Osteoblast (primary cell): ENCODE data around the gene RSPRY1. TPM values are rescaled to one million over a fixed set of nuclear protein-coding genes. Genes with fewer than 3 reads are reported as not detected.

Experiments used
- DNase-seq: peaks from one replicate; pipeline ENCODE4 v3.0.0; 2011; ENCODE audit warnings: low spot score, mixed read lengths; ENCODE audit not compliant: insufficient read length; ENCODE audit errors: missing footprints
- H2AFZ ChIP-seq: 2 replicates; pipeline ENCODE4 v1.6.0; 2011; ENCODE audit warnings: mild to moderate bottlenecking, low read length
- H3K27ac ChIP-seq: 2 replicates; pipeline ENCODE4 v1.5.1; 2011; ENCODE audit warnings: mild to moderate bottlenecking, low read depth, low read length, moderate library complexity
- H3K27me3 ChIP-seq: 2 replicates; pipeline ENCODE4 v1.6.0; 2012; ENCODE audit warnings: mild to moderate bottlenecking, control low read depth, inconsistent platforms, low read length, moderate library complexity; ENCODE audit not compliant: insufficient read depth
- H3K36me3 ChIP-seq: 2 replicates; pipeline ENCODE4 v1.5.1; 2011; ENCODE audit warnings: mild to moderate bottlenecking, low read length, control low read depth, moderate library complexity; ENCODE audit not compliant: insufficient read depth
- H3K4me1 ChIP-seq: 2 replicates; pipeline ENCODE4 v1.5.1; 2011; ENCODE audit warnings: mild to moderate bottlenecking, low read length, control low read depth, moderate library complexity; ENCODE audit not compliant: insufficient read depth
- H3K4me2 ChIP-seq: 2 replicates; pipeline ENCODE4 v1.6.0; 2011; ENCODE audit warnings: mild to moderate bottlenecking, low read length; ENCODE audit not compliant: insufficient read depth
- H3K4me3 ChIP-seq: fragments of 200-600 bp; sonication (generic); 3 replicates; pipeline ENCODE4 v1.5.1; 2012; ENCODE audit warnings: mild to moderate bottlenecking, low read length, inconsistent platforms; ENCODE audit not compliant: insufficient read depth
- H3K79me2 ChIP-seq: 2 replicates; pipeline ENCODE4 v1.6.0; 2012; ENCODE audit warnings: mild to moderate bottlenecking, low read length, control low read depth, inconsistent platforms; ENCODE audit not compliant: insufficient read depth
- H3K9me3 ChIP-seq: 2 replicates; pipeline ENCODE4 v1.5.1; 2011; ENCODE audit warnings: low read depth, low read length, control low read depth
- H4K20me1 ChIP-seq: 2 replicates; pipeline ENCODE4 v1.6.0; 2012; ENCODE audit warnings: mild to moderate bottlenecking, low read length, control low read depth; ENCODE audit not compliant: insufficient read depth
- total RNA-seq: library from RNA; depleted of rRNA; stranded (reverse); fragments of >200 nt; gene quantifications from 2 replicates; pipeline ENCODE4 v1.2.3, GENCODE V29; 2012
- TF ChIP-seq, protein P1 (sequence below): IDR thresholded peaks from 2 replicates; pipeline ENCODE4 v1.5.1; 2011; ENCODE audit warnings: mild to moderate bottlenecking, low read depth, low read length, moderate library complexity; ENCODE audit errors: extremely low read depth

Gene RSPRY1
- total RNA-seq, 1 donor: 57.2 TPM

DNA sequence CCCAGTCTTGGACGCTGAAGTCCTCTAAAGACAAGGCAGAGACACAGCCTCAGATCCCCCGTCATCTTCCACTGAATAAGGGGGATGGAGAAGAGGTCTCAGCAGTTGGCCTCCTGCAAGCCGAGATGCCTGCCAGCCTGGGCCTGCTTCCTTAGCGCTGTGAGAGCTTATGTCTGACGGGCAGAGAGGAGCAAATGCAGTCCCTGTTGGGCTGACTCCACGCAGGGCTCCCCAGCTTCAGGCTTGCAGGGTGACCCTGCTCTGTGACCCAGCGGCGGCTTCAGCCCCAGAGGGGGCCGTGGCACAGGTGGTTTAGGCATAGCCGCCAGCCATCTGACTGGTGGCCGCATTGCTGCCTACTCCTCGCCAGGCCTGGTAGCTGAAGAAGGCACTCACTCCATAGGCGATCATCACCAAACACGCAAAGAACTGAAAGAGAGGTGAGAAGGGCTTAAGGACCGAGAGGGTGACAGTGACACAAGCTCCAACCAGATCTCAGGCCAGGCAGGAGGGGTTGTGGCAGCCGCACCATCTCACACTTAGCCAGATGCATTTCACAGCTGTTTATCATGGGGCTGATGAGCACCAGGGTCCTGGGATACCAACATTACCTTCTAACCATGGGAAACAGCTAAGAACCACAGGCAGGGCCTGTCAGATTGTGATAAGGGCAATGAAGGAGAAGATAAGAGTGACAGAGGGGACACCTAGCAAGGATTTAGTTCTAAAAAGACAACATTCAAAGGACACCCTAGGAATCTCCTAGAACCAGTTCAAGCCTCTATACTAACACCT, 70.7 kb downstream of the RSPRY1 start:
- Histone ChIP-seq H3K4me2 (no peak overlapping the region), H3K79me2 (no peaks in the 10 kb centered on the region), H3K27me3 (no peaks in the 10 kb centered on the region), H3K4me1 (peaks cover 4% of the 10 kb centered on the region), H3K36me3 (peaks cover 19% of the 10 kb centered on the region), H3K9me3 (no peaks in the 10 kb centered on the region), H3K27ac (no peak overlapping the region), H3K4me3 (no peak overlapping the region), H4K20me1 (peaks cover 3% of the 10 kb centered on the region), H2AFZ (no peak overlapping the region)
- peak; percentile 21 for DNase-seq
- TF ChIP-seq, protein P1, sequence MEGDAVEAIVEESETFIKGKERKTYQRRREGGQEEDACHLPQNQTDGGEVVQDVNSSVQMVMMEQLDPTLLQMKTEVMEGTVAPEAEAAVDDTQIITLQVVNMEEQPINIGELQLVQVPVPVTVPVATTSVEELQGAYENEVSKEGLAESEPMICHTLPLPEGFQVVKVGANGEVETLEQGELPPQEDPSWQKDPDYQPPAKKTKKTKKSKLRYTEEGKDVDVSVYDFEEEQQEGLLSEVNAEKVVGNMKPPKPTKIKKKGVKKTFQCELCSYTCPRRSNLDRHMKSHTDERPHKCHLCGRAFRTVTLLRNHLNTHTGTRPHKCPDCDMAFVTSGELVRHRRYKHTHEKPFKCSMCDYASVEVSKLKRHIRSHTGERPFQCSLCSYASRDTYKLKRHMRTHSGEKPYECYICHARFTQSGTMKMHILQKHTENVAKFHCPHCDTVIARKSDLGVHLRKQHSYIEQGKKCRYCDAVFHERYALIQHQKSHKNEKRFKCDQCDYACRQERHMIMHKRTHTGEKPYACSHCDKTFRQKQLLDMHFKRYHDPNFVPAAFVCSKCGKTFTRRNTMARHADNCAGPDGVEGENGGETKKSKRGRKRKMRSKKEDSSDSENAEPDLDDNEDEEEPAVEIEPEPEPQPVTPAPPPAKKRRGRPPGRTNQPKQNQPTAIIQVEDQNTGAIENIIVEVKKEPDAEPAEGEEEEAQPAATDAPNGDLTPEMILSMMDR: no peak

- Histone ChIP-seq H2AFZ (no peak overlapping the region), H3K4me3 (no peak overlapping the region), H3K4me2 (no peak overlapping the region), H3K27me3 (no peaks in the 10 kb centered on the region), H3K36me3 (peaks cover 12% of the 10 kb centered on the region), H3K4me1 (peaks cover 4% of the 10 kb centered on the region), H4K20me1 (no peaks in the 10 kb centered on the region), H3K9me3 (no peaks in the 10 kb centered on the region), H3K27ac (no peak overlapping the region), H3K79me2 (no peaks in the 10 kb centered on the region)
- TF ChIP-seq, protein P1: no peak
- DNase-seq: peak; percentile 27
Observed at GRCh38 chr16:57257455-57258070, 71.4 kb downstream of the RSPRY1 start.

GRCh38 chr16:57258226-57258909, 72.2 kb downstream of the RSPRY1 start:
- TF ChIP-seq, protein P1: no peak
- Histone ChIP-seq H3K27me3 (no peaks in the 10 kb centered on the region), H4K20me1 (no peaks in the 10 kb centered on the region), H3K27ac (no peak overlapping the region), H3K9me3 (no peaks in the 10 kb centered on the region), H2AFZ (no peak overlapping the region), H3K4me2 (no peak overlapping the region), H3K4me3 (no peak overlapping the region), H3K79me2 (no peaks in the 10 kb centered on the region), H3K4me1 (peaks cover 4% of the 10 kb centered on the region), H3K36me3 (peaks cover 5% of the 10 kb centered on the region)
- DNase-seq: peak; percentile 9

DNA sequence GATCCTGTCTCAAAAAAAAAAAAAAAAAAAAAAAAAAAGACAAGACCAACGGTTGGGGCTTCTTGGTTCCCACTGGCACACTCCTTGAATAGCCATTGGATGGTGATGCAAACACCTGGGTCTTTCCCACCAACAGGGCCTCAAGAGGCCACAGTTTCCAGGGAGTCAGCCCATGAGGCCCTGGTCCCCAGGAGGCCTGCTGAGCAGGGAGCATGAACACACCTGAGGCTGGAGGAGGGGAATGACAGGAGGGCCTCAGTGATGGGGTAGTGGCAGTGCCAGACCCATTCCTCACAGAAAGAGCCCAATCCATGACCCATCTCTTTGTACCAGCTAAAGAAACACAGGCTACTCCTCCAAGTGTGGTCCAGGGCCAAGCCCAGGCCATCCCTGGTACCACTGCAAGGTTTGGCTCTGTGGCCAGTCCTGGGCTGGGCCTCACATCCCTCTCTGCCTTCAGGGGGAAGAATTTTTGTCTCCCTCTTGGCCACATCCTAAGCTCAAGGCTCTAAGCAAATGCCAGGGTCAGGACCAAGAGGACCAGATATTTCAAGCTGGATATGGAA, 72.9 kb downstream of the RSPRY1 start:
- peak; percentile 19 for DNase-seq
- no peaks in the 10 kb centered on the region for H3K79me2 ChIP-seq
- H3K4me2 ChIP-seq: no peak overlapping the region
- no peaks in the 10 kb centered on the region for H4K20me1 ChIP-seq
- H3K27me3 ChIP-seq: no peaks in the 10 kb centered on the region
- H3K4me1 ChIP-seq: peaks cover 4% of the 10 kb centered on the region
- H3K4me3 ChIP-seq: no peak overlapping the region
- H3K27ac ChIP-seq: no peak overlapping the region
- TF ChIP-seq, protein P1: no peak
- no peaks in the 10 kb centered on the region for H3K9me3 ChIP-seq
- peaks cover 5% of the 10 kb centered on the region for H3K36me3 ChIP-seq
- no peak overlapping the region for H2AFZ ChIP-seq
